ENCODE results near the gene SFMBT1.

Gene SFMBT1

GRCh38 chr3:53008932-53009331, 36.9 kb downstream of the SFMBT1 start (continued):
- TF ChIP-seq ZNF514 (tag by site-specific recombination; IDR thresholded peaks at IDR 0.05) (no peak), ZNF704 (tag by site-specific recombination; IDR thresholded peaks at IDR 0.05) (no peak)
- TF ChIP-seq, protein P1, sequence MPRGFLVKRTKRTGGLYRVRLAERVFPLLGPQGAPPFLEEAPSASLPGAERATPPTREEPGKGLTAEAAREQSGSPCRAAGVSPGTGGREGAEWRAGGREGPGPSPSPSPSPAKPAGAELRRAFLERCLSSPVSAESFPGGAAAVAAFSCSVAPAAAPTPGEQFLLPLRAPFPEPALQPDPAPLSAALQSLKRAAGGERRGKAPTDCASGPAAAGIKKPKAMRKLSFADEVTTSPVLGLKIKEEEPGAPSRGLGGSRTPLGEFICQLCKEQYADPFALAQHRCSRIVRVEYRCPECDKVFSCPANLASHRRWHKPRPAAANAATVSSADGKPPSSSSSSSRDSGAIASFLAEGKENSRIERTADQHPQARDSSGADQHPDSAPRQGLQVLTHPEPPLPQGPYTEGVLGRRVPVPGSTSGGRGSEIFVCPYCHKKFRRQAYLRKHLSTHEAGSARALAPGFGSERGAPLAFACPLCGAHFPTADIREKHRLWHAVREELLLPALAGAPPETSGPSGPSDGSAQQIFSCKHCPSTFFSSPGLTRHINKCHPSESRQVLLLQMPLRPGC (tag by site-specific recombination; IDR thresholded peaks at IDR 0.05): no peak

DNA sequence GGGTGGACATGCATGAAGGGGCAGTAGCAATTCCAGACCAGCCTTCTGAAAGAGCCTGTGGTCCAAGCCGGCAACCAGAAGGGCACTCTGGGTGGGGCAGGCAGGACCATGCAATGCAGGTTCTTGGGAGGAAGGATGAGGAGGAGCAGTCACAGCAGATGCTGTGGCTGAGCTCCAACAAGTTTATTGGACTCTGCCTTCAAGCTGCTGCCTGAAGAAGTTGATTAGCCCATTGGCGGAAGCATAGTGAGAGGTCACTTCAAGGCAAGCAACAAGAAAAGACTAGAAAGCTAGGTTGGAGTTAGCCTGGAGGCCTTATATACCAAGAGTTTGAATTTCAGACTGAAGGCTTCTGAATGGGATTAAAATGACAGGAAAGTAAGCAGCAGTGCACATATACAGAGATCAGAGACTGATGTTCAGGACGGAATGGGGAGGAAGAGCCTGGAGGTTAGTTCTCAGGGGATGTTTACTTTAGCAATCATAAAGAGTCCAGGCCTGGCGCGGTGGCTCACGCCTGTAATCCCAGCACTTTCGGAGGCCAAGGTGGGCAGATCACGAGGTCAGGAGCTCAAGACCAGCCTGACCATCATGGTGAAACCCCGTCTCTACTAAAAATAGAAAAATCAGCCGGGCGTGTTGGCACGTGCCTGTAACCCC, 39.9 kb downstream of the SFMBT1 start:
- no peaks in the 10 kb centered on the region for H3K9me3 ChIP-seq (ENCODE audit: control insufficient read depth, insufficient read depth, low read depth, low read length)
- TF ChIP-seq ZNF596 (tag by site-specific recombination; IDR thresholded peaks at IDR 0.05) (no peak), ZNF202 (tag by site-specific recombination; IDR thresholded peaks at IDR 0.05; ENCODE audit: borderline replicate concordance) (no peak), FEZF1 (tag by site-specific recombination; IDR thresholded peaks at IDR 0.05) (0 out of 2 replicates have a peak, but pooled peaks have one; percentile 11)
- no peak overlapping the region for H3K4me3 ChIP-seq (ENCODE audit: low read depth, low read length)
- 0 out of 2 replicates have a peak, but pooled peaks cover 2% of the 10 kb centered on the region for H3K4me1 ChIP-seq (ENCODE audit: control insufficient read depth, insufficient read depth, low read length)
- CTCF ChIA-PET: interaction anchor here (0.9 kb wide), 1 partner anchor 11 kb away, joined by 5 read pairs; no protein-coding TSS in a partner anchor
- H3K36me3 ChIP-seq (ENCODE audit: control insufficient read depth in 2 of 2, insufficient read depth in 1 of 2, low read length in 2 of 2): no peaks in the 10 kb centered on the region
- POLR2A ChIA-PET: no interaction called here
- no peak overlapping the region for H3K27ac ChIP-seq (ENCODE audit: extremely low read depth, low read depth, low read length)

GRCh38 chr3:53005338-53005737, 40.5 kb downstream of the SFMBT1 start:
- TF ChIP-seq ZNF501 (tag by site-specific recombination; IDR thresholded peaks at IDR 0.05): no peak
- TF ChIP-seq TRIM28 (IDR thresholded peaks at IDR 0.05; ENCODE audit: borderline replicate concordance, low read length): no peak
- 0 out of 2 replicates have a peak, but pooled peaks have one; percentile 9 for TF ChIP-seq ZNF121 (tag by site-specific recombination; IDR thresholded peaks at IDR 0.05)
- POLR2A ChIA-PET: no interaction called here
- CTCF ChIA-PET: no interaction called here
- H3K4me1 ChIP-seq (ENCODE audit: control insufficient read depth, insufficient read depth, low read length): 0 out of 2 replicates have a peak, but pooled peaks cover 2% of the 10 kb centered on the region
- H3K27ac ChIP-seq (ENCODE audit: extremely low read depth, low read depth, low read length): no peak overlapping the region
- H3K9me3 ChIP-seq (ENCODE audit: control insufficient read depth, insufficient read depth, low read depth, low read length): no peaks in the 10 kb centered on the region
- no peaks in the 10 kb centered on the region for H3K36me3 ChIP-seq (ENCODE audit: control insufficient read depth in 2 of 2, insufficient read depth in 1 of 2, low read length in 2 of 2)
- no peak overlapping the region for H3K4me3 ChIP-seq (ENCODE audit: low read depth, low read length)

- CTCF ChIA-PET: no interaction called here
- Histone ChIP-seq H3K4me3 (ENCODE audit: low read depth, low read length) (no peak overlapping the region), H3K4me1 (ENCODE audit: control insufficient read depth, insufficient read depth, low read length) (no peaks in the 10 kb centered on the region), H3K36me3 (ENCODE audit: control insufficient read depth in 2 of 2, insufficient read depth in 1 of 2, low read length in 2 of 2) (no peaks in the 10 kb centered on the region), H3K9me3 (ENCODE audit: control insufficient read depth, insufficient read depth, low read depth, low read length) (no peaks in the 10 kb centered on the region), H3K27ac (ENCODE audit: extremely low read depth, low read depth, low read length) (no peak overlapping the region)
- TF ChIP-seq ZNF501 (tag by site-specific recombination; IDR thresholded peaks at IDR 0.05) (no peak), SCRT1 (tag by site-specific recombination; IDR thresholded peaks at IDR 0.05; ENCODE audit: borderline replicate concordance) (peak; percentile 96), ZNF423 (tag by site-specific recombination; IDR thresholded peaks at IDR 0.05) (no peak), ZSCAN30 (tag by site-specific recombination; IDR thresholded peaks at IDR 0.05) (no peak), SCRT2 (tag by site-specific recombination; IDR thresholded peaks at IDR 0.05) (peak; percentile 48; the same call in 1 of the 2 replicates), GLI4 (tag by site-specific recombination; IDR thresholded peaks at IDR 0.05) (no peak), OVOL3 (tag by site-specific recombination; IDR thresholded peaks at IDR 0.05) (no peak), ZNF211 (tag by site-specific recombination; IDR thresholded peaks at IDR 0.05; ENCODE audit: low read depth) (no peak)
- POLR2A ChIA-PET: no interaction called here
Observed at GRCh38 chr3:53003320-53003719, 42.6 kb downstream of the SFMBT1 start.

Measured in HEK293 (cell line).